Hematopoietic multipotent progenitor cell treated with erythropoietin and hydrocortisone succinate and interleukin-3 and kit ligand, for 4 days (in vitro differentiated cells): ENCODE measurements around the gene ACSL6.

ENCODE experiments used
- DNase-seq: peaks from one replicate; pipeline ENCODE4 v3.0.0-alpha.2; 2015

Gene ACSL6

GRCh38 chr5:131997727-131998117 lies 13.7 kb downstream of the ACSL6 start:
- no peak for DNase-seq

- DNase-seq: no peak
Observed at GRCh38 chr5:131997026-131997726, 14.3 kb downstream of the ACSL6 start.

- peak; percentile 93 for DNase-seq
Observed at GRCh38 chr5:131996210-131997025, 15.0 kb downstream of the ACSL6 start.

- DNase-seq: peak; percentile 92
Observed at GRCh38 chr5:131994533-131995226, 16.8 kb downstream of the ACSL6 start.

- DNase-seq: no peak
Observed at GRCh38 chr5:131994090-131994489, 17.4 kb downstream of the ACSL6 start.

GRCh38 chr5:131993676-131994075 lies 17.8 kb downstream of the ACSL6 start:
- DNase-seq: peak; percentile 28

GRCh38 chr5:131992370-131992769 lies 19.1 kb downstream of the ACSL6 start:
- DNase-seq: no peak

- DNase-seq: no peak
Observed at GRCh38 chr5:131991593-131992324, 19.7 kb downstream of the ACSL6 start.

GRCh38 chr5:131990716-131991115 lies 20.7 kb downstream of the ACSL6 start:
- DNase-seq: no peak

- no peak for DNase-seq
Observed at GRCh38 chr5:131988601-131989000, 22.9 kb downstream of the ACSL6 start.

- no peak for DNase-seq
Observed at GRCh38 chr5:131987251-131987650, 24.2 kb downstream of the ACSL6 start.

GRCh38 chr5:131986161-131986912 lies 25.1 kb downstream of the ACSL6 start:
- DNase-seq: no peak

GRCh38 chr5:131984956-131985665 lies 26.3 kb downstream of the ACSL6 start:
- no peak for DNase-seq

- DNase-seq: no peak
Observed at GRCh38 chr5:131983244-131983771, 28.1 kb downstream of the ACSL6 start.

GRCh38 chr5:131981516-131981915 lies 29.9 kb downstream of the ACSL6 start:
- no peak for DNase-seq

GRCh38 chr5:131980696-131981095 lies 30.8 kb downstream of the ACSL6 start:
- DNase-seq: no peak

GRCh38 chr5:131979816-131980215 lies 31.6 kb downstream of the ACSL6 start:
- DNase-seq: no peak

GRCh38 chr5:131977212-131977604 lies 34.2 kb downstream of the ACSL6 start:
- no peak for DNase-seq

- no peak for DNase-seq
Observed at GRCh38 chr5:131976414-131977211, 34.8 kb downstream of the ACSL6 start.

- no peak for DNase-seq
Observed at GRCh38 chr5:131974956-131975726, 36.3 kb downstream of the ACSL6 start.
